ENCODE data around the gene IFRD1. TPM values are rescaled to one million over a fixed set of nuclear protein-coding genes. Genes with fewer than 3 reads are reported as not detected.

Gene IFRD1
- total RNA-seq, 1 experiment from 2014 or later: 67.8 TPM

DNA sequence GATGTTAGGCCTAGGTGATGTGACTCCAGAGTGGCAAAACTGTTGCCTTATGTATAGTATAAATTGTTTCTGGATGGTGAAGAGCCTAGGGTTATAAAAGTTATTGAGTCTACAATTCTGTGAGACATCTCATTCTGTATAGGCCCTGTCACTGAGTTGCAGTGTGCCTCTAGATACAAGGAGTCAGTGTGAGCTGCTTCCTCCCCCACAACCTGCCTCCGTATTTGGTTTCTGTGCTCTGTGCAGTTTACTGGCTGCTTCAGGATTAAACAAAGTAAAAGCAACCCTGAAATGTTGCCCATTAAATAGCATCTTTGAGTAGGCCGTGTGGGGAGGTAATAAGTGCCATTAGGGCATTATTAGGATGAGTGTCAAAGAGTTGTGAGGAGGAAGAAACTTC, 1.9 kb upstream of the IFRD1 start:
- no peaks in the 10 kb centered on the region for H3K9me3 Mint-ChIP-seq
- H3K23ac ChIP-seq (ENCODE audit: insufficient read length, low read depth, low read length): no peak overlapping the region
- DNase-seq: no peak
- no peak overlapping the region for H3T11ph ChIP-seq (ENCODE audit: low read length)
- peaks cover 25 to 27% of the 10 kb centered on the region in 2 experiments for H3K4me1 Mint-ChIP-seq
- H2BK5ac ChIP-seq (ENCODE audit: insufficient read length, low read length): no peak overlapping the region
- peaks cover 16% of the 10 kb centered on the region; the same call in 1 of the 2 replicates for H3K79me2 ChIP-seq (ENCODE audit: insufficient read depth, low read length)
- no peak overlapping the region for H3K56ac ChIP-seq (ENCODE audit: insufficient read length, low read depth, low read length)
- H2AK5ac ChIP-seq (ENCODE audit: insufficient read length, low read length): no peak overlapping the region
- WGBS (ENCODE audit: extremely low coverage, insufficient read length, low lambda C conversion rate): no CpG with 5 or more reads among the region's 2 CpGs
- H2BK12ac ChIP-seq (ENCODE audit: insufficient read length, low read depth, low read length): no peak overlapping the region
- no peak overlapping the region for H3K9ac ChIP-seq (ENCODE audit: extremely low read depth, insufficient read length, low read length)
- H3K9me3 ChIP-seq (ENCODE audit: control insufficient read depth, low read depth, low read length): no peaks in the 10 kb centered on the region
- H3K4ac ChIP-seq (ENCODE audit: low read depth, low read length): no peak overlapping the region
- TF ChIP-seq, protein P1, sequence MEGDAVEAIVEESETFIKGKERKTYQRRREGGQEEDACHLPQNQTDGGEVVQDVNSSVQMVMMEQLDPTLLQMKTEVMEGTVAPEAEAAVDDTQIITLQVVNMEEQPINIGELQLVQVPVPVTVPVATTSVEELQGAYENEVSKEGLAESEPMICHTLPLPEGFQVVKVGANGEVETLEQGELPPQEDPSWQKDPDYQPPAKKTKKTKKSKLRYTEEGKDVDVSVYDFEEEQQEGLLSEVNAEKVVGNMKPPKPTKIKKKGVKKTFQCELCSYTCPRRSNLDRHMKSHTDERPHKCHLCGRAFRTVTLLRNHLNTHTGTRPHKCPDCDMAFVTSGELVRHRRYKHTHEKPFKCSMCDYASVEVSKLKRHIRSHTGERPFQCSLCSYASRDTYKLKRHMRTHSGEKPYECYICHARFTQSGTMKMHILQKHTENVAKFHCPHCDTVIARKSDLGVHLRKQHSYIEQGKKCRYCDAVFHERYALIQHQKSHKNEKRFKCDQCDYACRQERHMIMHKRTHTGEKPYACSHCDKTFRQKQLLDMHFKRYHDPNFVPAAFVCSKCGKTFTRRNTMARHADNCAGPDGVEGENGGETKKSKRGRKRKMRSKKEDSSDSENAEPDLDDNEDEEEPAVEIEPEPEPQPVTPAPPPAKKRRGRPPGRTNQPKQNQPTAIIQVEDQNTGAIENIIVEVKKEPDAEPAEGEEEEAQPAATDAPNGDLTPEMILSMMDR (conservative IDR thresholded peaks at IDR 0.05): no peak
- H3K4me3 Mint-ChIP-seq: no peak overlapping the region
- H3K23me2 ChIP-seq (ENCODE audit: insufficient read length, low read depth, low read length, poor library complexity, severe bottlenecking): peaks cover 7% of the 10 kb centered on the region
- no peaks in the 10 kb centered on the region for H3K27me3 ChIP-seq (ENCODE audit: insufficient read depth, low read length)
- H2BK15ac ChIP-seq (ENCODE audit: low read depth, low read length): no peak overlapping the region
- H4K20me1 ChIP-seq (ENCODE audit: control insufficient read depth, insufficient read depth, insufficient read length): no peaks in the 10 kb centered on the region
- H4K91ac ChIP-seq (ENCODE audit: insufficient read length, low read depth, low read length): no peak overlapping the region
- no peak overlapping the region for H2BK20ac ChIP-seq (ENCODE audit: low read depth, low read length, poor library complexity, severe bottlenecking)
- H3K27ac ChIP-seq (ENCODE audit: insufficient read length, low read depth, low read length): no peak overlapping the region
- no peaks in the 10 kb centered on the region for H3K4me1 ChIP-seq (ENCODE audit: insufficient read depth, low read length)
- no peak overlapping the region for H4K5ac ChIP-seq (ENCODE audit: insufficient read length, low read depth, low read length)
- H4K8ac ChIP-seq (replicated peaks; ENCODE audit: insufficient read length, low read depth, low read length): no peak overlapping the region
- no peak overlapping the region for H2AFZ ChIP-seq (ENCODE audit: low read length)
- no peak overlapping the region for H3K14ac ChIP-seq (ENCODE audit: insufficient read depth, low read length)
- no peak overlapping the region for H3K27ac Mint-ChIP-seq
- no peaks in the 10 kb centered on the region for H3K79me1 ChIP-seq (ENCODE audit: insufficient read depth, low read depth, low read length, poor library complexity, severe bottlenecking)
- H3K4me2 ChIP-seq (ENCODE audit: insufficient read depth, insufficient read length, low read length): no peak overlapping the region
- H3K36me3 Mint-ChIP-seq (ENCODE audit: insufficient read depth in 1 of 3, low read depth in 3 of 3): peaks cover 0 to 7% (median 1%) of the 10 kb centered on the region in 3 experiments; a peak in 6 of 7 replicates
- no peaks in the 10 kb centered on the region for H3K27me3 Mint-ChIP-seq (ENCODE audit: low read depth)
- H3K18ac ChIP-seq (ENCODE audit: insufficient read length, low read depth, low read length): no peak overlapping the region
- H2BK120ac ChIP-seq (ENCODE audit: low read depth, low read length, poor library complexity, severe bottlenecking): no peak overlapping the region
